ENCODE data around the gene TGFBRAP1. TPM values are rescaled to one million over a fixed set of nuclear protein-coding genes. Genes with fewer than 3 reads are reported as not detected.

The TGFBRAP1 gene
- total RNA-seq, 1 donor from 2014 or later = 24.1 TPM

GRCh38 chr2:105324732-105325131 is 4.8 kb downstream of the TGFBRAP1 start:
- H3K4me3 ChIP-seq (ENCODE audit: low read depth, low read length) = no peak overlapping the region
- no peaks in the 10 kb centered on the region for H3K27me3 ChIP-seq (ENCODE audit: control insufficient read depth, insufficient read depth, low read length)
- no peaks in the 10 kb centered on the region for H3K36me3 ChIP-seq (ENCODE audit: control insufficient read depth, insufficient read depth, low read length)
- TF ChIP-seq CTCF (IDR thresholded peaks at IDR 0.05; ENCODE audit: insufficient read depth, low read length, poor library complexity, severe bottlenecking) = no peak
- DNase-seq (ENCODE audit: low read depth) = no peak

GRCh38 chr2:105324101-105324500 is 5.4 kb downstream of the TGFBRAP1 start:
- Histone ChIP-seq H3K27me3 (ENCODE audit: control insufficient read depth, insufficient read depth, low read length) (no peaks in the 10 kb centered on the region), H3K4me3 (ENCODE audit: low read depth, low read length) (no peak overlapping the region), H3K36me3 (ENCODE audit: control insufficient read depth, insufficient read depth, low read length) (no peaks in the 10 kb centered on the region)
- no peak for DNase-seq (ENCODE audit: low read depth)
- no peak for TF ChIP-seq CTCF (IDR thresholded peaks at IDR 0.05; ENCODE audit: insufficient read depth, low read length, poor library complexity, severe bottlenecking)

- no peak for TF ChIP-seq CTCF (IDR thresholded peaks at IDR 0.05; ENCODE audit: insufficient read depth, low read length, poor library complexity, severe bottlenecking)
- no peak for DNase-seq (ENCODE audit: low read depth)
- Histone ChIP-seq H3K27me3 (ENCODE audit: control insufficient read depth, insufficient read depth, low read length) (no peaks in the 10 kb centered on the region), H3K36me3 (ENCODE audit: control insufficient read depth, insufficient read depth, low read length) (no peaks in the 10 kb centered on the region), H3K4me3 (ENCODE audit: low read depth, low read length) (no peak overlapping the region)
These were observed 6.4 kb downstream of the TGFBRAP1 start for GRCh38 chr2:105323111-105323510.

- DNase-seq (ENCODE audit: low read depth) = no peak
- Histone ChIP-seq H3K27me3 (ENCODE audit: control insufficient read depth, insufficient read depth, low read length) (no peaks in the 10 kb centered on the region), H3K4me3 (ENCODE audit: low read depth, low read length) (no peak overlapping the region), H3K36me3 (ENCODE audit: control insufficient read depth, insufficient read depth, low read length) (no peaks in the 10 kb centered on the region)
- no peak for TF ChIP-seq CTCF (IDR thresholded peaks at IDR 0.05; ENCODE audit: insufficient read depth, low read length, poor library complexity, severe bottlenecking)
These were observed 7.5 kb downstream of the TGFBRAP1 start for GRCh38 chr2:105321875-105322646.

GRCh38 chr2:105320651-105321215 is 8.8 kb downstream of the TGFBRAP1 start:
- Histone ChIP-seq H3K27me3 (ENCODE audit: control insufficient read depth, insufficient read depth, low read length) (no peaks in the 10 kb centered on the region), H3K36me3 (ENCODE audit: control insufficient read depth, insufficient read depth, low read length) (no peaks in the 10 kb centered on the region), H3K4me3 (ENCODE audit: low read depth, low read length) (no peak overlapping the region)
- no peak for DNase-seq (ENCODE audit: low read depth)
- no peak for TF ChIP-seq CTCF (IDR thresholded peaks at IDR 0.05; ENCODE audit: insufficient read depth, low read length, poor library complexity, severe bottlenecking)

Measured in kidney epithelial cell (primary cell).